Osteoblast (primary cell): ENCODE measurements around the gene SUCLG1. TPM values are rescaled to one million over a fixed set of nuclear protein-coding genes. Genes with fewer than 3 reads are reported as not detected.

Source experiments
- DNase-seq: peaks from one replicate; pipeline ENCODE4 v3.0.0; 2011; ENCODE audit warnings: low spot score, mixed read lengths; ENCODE audit not compliant: insufficient read length; ENCODE audit errors: missing footprints
- H2AFZ ChIP-seq: 2 replicates; pipeline ENCODE4 v1.6.0; 2011; ENCODE audit warnings: mild to moderate bottlenecking, low read length
- H3K27ac ChIP-seq: 2 replicates; pipeline ENCODE4 v1.5.1; 2011; ENCODE audit warnings: mild to moderate bottlenecking, low read depth, low read length, moderate library complexity
- H3K27me3 ChIP-seq: 2 replicates; pipeline ENCODE4 v1.6.0; 2012; ENCODE audit warnings: mild to moderate bottlenecking, control low read depth, inconsistent platforms, low read length, moderate library complexity; ENCODE audit not compliant: insufficient read depth
- H3K36me3 ChIP-seq: 2 replicates; pipeline ENCODE4 v1.5.1; 2011; ENCODE audit warnings: mild to moderate bottlenecking, low read length, control low read depth, moderate library complexity; ENCODE audit not compliant: insufficient read depth
- H3K4me1 ChIP-seq: 2 replicates; pipeline ENCODE4 v1.5.1; 2011; ENCODE audit warnings: mild to moderate bottlenecking, low read length, control low read depth, moderate library complexity; ENCODE audit not compliant: insufficient read depth
- H3K4me2 ChIP-seq: 2 replicates; pipeline ENCODE4 v1.6.0; 2011; ENCODE audit warnings: mild to moderate bottlenecking, low read length; ENCODE audit not compliant: insufficient read depth
- H3K4me3 ChIP-seq: fragments of 200-600 bp; sonication (generic); 3 replicates; pipeline ENCODE4 v1.5.1; 2012; ENCODE audit warnings: mild to moderate bottlenecking, low read length, inconsistent platforms; ENCODE audit not compliant: insufficient read depth
- H3K79me2 ChIP-seq: 2 replicates; pipeline ENCODE4 v1.6.0; 2012; ENCODE audit warnings: mild to moderate bottlenecking, low read length, control low read depth, inconsistent platforms; ENCODE audit not compliant: insufficient read depth
- H3K9me3 ChIP-seq: 2 replicates; pipeline ENCODE4 v1.5.1; 2011; ENCODE audit warnings: low read depth, low read length, control low read depth
- H4K20me1 ChIP-seq: 2 replicates; pipeline ENCODE4 v1.6.0; 2012; ENCODE audit warnings: mild to moderate bottlenecking, low read length, control low read depth; ENCODE audit not compliant: insufficient read depth
- CTCF ChIP-seq: IDR thresholded peaks from 2 replicates; pipeline ENCODE4 v1.5.1; 2011; ENCODE audit warnings: mild to moderate bottlenecking, low read depth, low read length, moderate library complexity; ENCODE audit errors: extremely low read depth
- total RNA-seq: library from RNA; depleted of rRNA; stranded (reverse); fragments of >200 nt; gene quantifications from 2 replicates; pipeline ENCODE4 v1.2.3, GENCODE V29; 2012

The SUCLG1 gene
- total RNA-seq, 1 donor = 45.2 TPM

GRCh38 chr2:84458551-84459017 is 496 bp downstream of the SUCLG1 start:
- Histone ChIP-seq H4K20me1 (peaks cover 32% of the 10 kb centered on the region), H3K4me3 (peak overlapping the region; percentile 93), H3K4me1 (peaks cover 16% of the 10 kb centered on the region), H3K4me2 (peak overlapping the region; percentile 99), H3K79me2 (peaks cover 51% of the 10 kb centered on the region), H3K9me3 (no peaks in the 10 kb centered on the region), H3K36me3 (no peaks in the 10 kb centered on the region), H3K27me3 (no peaks in the 10 kb centered on the region), H3K27ac (peak overlapping the region; percentile 90), H2AFZ (peak overlapping the region; percentile 100)
- no peak for TF ChIP-seq CTCF
- no peak for DNase-seq

GRCh38 chr2:84457686-84458085 is 1.4 kb downstream of the SUCLG1 start:
- Histone ChIP-seq H3K36me3 (no peaks in the 10 kb centered on the region), H3K4me2 (peak overlapping the region; percentile 99), H3K4me3 (no peak overlapping the region), H3K79me2 (peaks cover 58% of the 10 kb centered on the region), H3K4me1 (peaks cover 16% of the 10 kb centered on the region), H4K20me1 (peaks cover 32% of the 10 kb centered on the region), H3K9me3 (no peaks in the 10 kb centered on the region), H2AFZ (no peak overlapping the region), H3K27me3 (no peaks in the 10 kb centered on the region), H3K27ac (no peak overlapping the region)
- TF ChIP-seq CTCF = no peak
- no peak for DNase-seq

GRCh38 chr2:84456156-84456555 is 2.9 kb downstream of the SUCLG1 start:
- Histone ChIP-seq H3K27me3 (no peaks in the 10 kb centered on the region), H3K4me3 (no peak overlapping the region), H3K36me3 (no peaks in the 10 kb centered on the region), H4K20me1 (peaks cover 42% of the 10 kb centered on the region), H3K4me1 (peaks cover 16% of the 10 kb centered on the region), H3K79me2 (peaks cover 74% of the 10 kb centered on the region), H3K4me2 (no peak overlapping the region), H2AFZ (no peak overlapping the region), H3K27ac (no peak overlapping the region), H3K9me3 (no peaks in the 10 kb centered on the region)
- no peak for DNase-seq
- TF ChIP-seq CTCF = no peak

GRCh38 chr2:84454581-84454980 is 4.5 kb downstream of the SUCLG1 start:
- TF ChIP-seq CTCF = no peak
- Histone ChIP-seq H3K4me3 (no peak overlapping the region), H3K4me2 (no peak overlapping the region), H2AFZ (no peak overlapping the region), H4K20me1 (peaks cover 50% of the 10 kb centered on the region), H3K36me3 (no peaks in the 10 kb centered on the region), H3K9me3 (no peaks in the 10 kb centered on the region), H3K27ac (no peak overlapping the region), H3K27me3 (no peaks in the 10 kb centered on the region), H3K79me2 (peaks cover 89% of the 10 kb centered on the region), H3K4me1 (peaks cover 10% of the 10 kb centered on the region)
- no peak for DNase-seq
